Natural killer cell (primary cell): Measurements from ENCODE around the gene MARK4. TPM values are rescaled to one million over a fixed set of nuclear protein-coding genes. Genes with fewer than 3 reads are reported as not detected.

Experiments
- ATAC-seq, 3 donors: fragments of 150-1000 bp in 2 of 3; fragments of 200-7000 bp in 1 of 3; cut with Tn5 transposase; 1 replicate in 1 of 3; 2 replicates in 2 of 3; pipeline ENCODE4 v1.10.0; 2021; ENCODE audit warnings: mild to moderate bottlenecking in 2 of 3, moderate library complexity in 2 of 3
- DNase-seq, 2 donors: peaks; one replicate each; pipeline versions ENCODE4 v3.0.0 to v3.0.0-alpha.2; 2013 to 2021; ENCODE audit warnings: mixed read lengths in 1 of 2
- H3K27ac ChIP-seq: one replicate; pipeline ENCODE4 v1.5.1; 2013; ENCODE audit warnings: mild to moderate bottlenecking, low read length
- H3K27me3 ChIP-seq: one replicate; pipeline ENCODE4 v1.6.1; 2013; ENCODE audit warnings: low read length; ENCODE audit not compliant: control insufficient read depth, insufficient read depth
- H3K36me3 ChIP-seq: one replicate; pipeline ENCODE4 v1.6.1; 2013; ENCODE audit warnings: low read length; ENCODE audit not compliant: control insufficient read depth, insufficient read depth
- H3K4me1 ChIP-seq: one replicate; pipeline ENCODE4 v1.6.1; 2013; ENCODE audit warnings: low read length; ENCODE audit not compliant: control insufficient read depth, insufficient read depth
- H3K4me3 ChIP-seq: one replicate; pipeline ENCODE4 v1.5.1; 2013; ENCODE audit warnings: low read length
- H3K9me3 ChIP-seq: one replicate; pipeline ENCODE4 v1.6.1; 2013; ENCODE audit warnings: low read length; ENCODE audit not compliant: control insufficient read depth, insufficient read depth
- H3K27ac Mint-ChIP-seq, 2 donors: one replicate each; pipeline ENCODE4 v1.8.0; 2022; ENCODE audit warnings: mild to moderate bottlenecking in 2 of 2, mixed read lengths in 2 of 2, moderate library complexity in 1 of 2
- H3K27me3 Mint-ChIP-seq, 2 donors: one replicate each; pipeline ENCODE4 v1.8.0; 2022; ENCODE audit warnings: low read depth in 2 of 2, mixed read lengths in 2 of 2
- H3K36me3 Mint-ChIP-seq: one replicate; pipeline ENCODE4 v1.8.0; 2022; ENCODE audit warnings: mixed read lengths
- H3K4me1 Mint-ChIP-seq, 2 donors: one replicate each; pipeline ENCODE4 v1.8.0; 2022; ENCODE audit warnings: mixed read lengths in 2 of 2
- H3K4me3 Mint-ChIP-seq: one replicate; pipeline ENCODE4 v1.8.0; 2022; ENCODE audit warnings: mild to moderate bottlenecking, moderate library complexity, mixed read lengths
- H3K9me3 Mint-ChIP-seq, 2 donors: one replicate each; pipeline ENCODE4 v1.8.0; 2022; ENCODE audit warnings: mixed read lengths in 2 of 2
- whole genome bisulfite sequencing: methylation state at CpG from one replicate; pipeline ENCODE4 v1.1.7; 2013; ENCODE audit warnings: missing lambda C conversion rate; ENCODE audit not compliant: insufficient coverage; 5-methylcytosine and 5-hydroxymethylcytosine counted together
- intact Hi-C: fragments of 100-400 bp; cut with micrococcal nuclease; formaldehyde crosslinking; loops from one replicate; pipeline ENCODE4 v1.14.2; 2022
- total RNA-seq, 4 donors: library from RNA; stranded (reverse); fragments of 120-200 nt in 1 of 4; gene quantifications; one replicate each; pipeline versions ENCODE4 v1.2.3 to v1.2.4, GENCODE V29; 2013 to 2022
- TF ChIP-seq, protein P1 (sequence below): fragments of 200-600 bp; IDR thresholded peaks from one replicate; pipeline ENCODE4 v1.8.0; 2022; ENCODE audit warnings: antibody characterized with exemption

Gene MARK4
- total RNA-seq, 3 donors from 2014 or later (not counting 1 experiment from before 2014, with no cell fraction given) = 50.4 to 53.6 (median 51.4) TPM

DNA sequence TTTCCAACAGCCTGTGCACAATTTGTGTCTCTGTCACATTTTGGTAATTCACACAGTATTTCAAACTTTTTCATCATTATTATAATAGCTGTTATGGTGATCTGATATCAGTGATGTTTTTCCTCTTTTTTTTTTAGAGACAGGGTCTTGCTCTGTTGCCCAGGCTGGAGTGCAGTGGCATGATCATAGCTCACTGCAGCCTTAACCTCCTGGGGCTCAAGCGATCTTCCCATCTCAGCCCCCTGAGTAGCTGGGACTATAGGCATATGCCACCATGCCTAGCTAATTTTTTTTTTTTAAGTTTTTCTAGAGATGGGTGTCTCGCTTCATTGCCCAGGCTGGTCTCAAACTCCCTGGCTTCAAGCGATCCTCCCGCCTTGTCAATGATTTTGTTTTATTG is 5.8 kb downstream of the MARK4 start:
- intact Hi-C loops = no loop called here
- H3K36me3 Mint-ChIP-seq = no peaks in the 10 kb centered on the region
- WGBS = 100% methylated on average over 1 of the region's 4 CpGs

DNA sequence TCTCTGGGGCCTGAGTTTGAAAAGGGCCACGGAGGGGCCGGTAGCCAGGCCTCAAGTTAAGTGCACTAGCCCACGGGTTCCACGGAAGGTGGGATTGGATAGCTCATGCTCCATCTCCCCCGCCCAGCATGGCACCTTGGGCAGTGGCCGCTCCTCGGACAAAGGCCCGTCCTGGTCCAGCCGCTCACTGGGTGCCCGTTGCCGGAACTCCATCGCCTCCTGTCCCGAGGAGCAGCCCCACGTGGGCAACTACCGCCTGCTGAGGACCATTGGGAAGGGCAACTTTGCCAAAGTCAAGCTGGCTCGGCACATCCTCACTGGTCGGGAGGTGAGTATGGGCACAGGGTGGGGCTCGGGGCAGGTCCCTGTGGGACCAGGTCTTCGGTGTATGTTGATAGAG is 7.8 kb downstream of the MARK4 start:
- ATAC-seq (no peak), DNase-seq (no peak)
- Histone ChIP-seq H3K9me3 (no peaks in the 10 kb centered on the region), H3K27ac (no peak overlapping the region), H3K36me3 (no peaks in the 10 kb centered on the region), H3K4me3 (no peak overlapping the region), H3K27me3 (no peaks in the 10 kb centered on the region), H3K4me1 (peaks cover 10% of the 10 kb centered on the region)
- Mint-ChIP-seq H3K27me3 (no peaks in the 10 kb centered on the region), H3K9me3 (no peaks in the 10 kb centered on the region), H3K36me3 (no peaks in the 10 kb centered on the region), H3K4me3 (no peak overlapping the region), H3K27ac (no peak overlapping the region), H3K4me1 (peaks cover 14 to 25% of the 10 kb centered on the region in 2 donors)
- 98% methylated on average over 19 of the region's 19 CpGs for WGBS
- intact Hi-C loops = no loop called here
- TF ChIP-seq, protein P1, sequence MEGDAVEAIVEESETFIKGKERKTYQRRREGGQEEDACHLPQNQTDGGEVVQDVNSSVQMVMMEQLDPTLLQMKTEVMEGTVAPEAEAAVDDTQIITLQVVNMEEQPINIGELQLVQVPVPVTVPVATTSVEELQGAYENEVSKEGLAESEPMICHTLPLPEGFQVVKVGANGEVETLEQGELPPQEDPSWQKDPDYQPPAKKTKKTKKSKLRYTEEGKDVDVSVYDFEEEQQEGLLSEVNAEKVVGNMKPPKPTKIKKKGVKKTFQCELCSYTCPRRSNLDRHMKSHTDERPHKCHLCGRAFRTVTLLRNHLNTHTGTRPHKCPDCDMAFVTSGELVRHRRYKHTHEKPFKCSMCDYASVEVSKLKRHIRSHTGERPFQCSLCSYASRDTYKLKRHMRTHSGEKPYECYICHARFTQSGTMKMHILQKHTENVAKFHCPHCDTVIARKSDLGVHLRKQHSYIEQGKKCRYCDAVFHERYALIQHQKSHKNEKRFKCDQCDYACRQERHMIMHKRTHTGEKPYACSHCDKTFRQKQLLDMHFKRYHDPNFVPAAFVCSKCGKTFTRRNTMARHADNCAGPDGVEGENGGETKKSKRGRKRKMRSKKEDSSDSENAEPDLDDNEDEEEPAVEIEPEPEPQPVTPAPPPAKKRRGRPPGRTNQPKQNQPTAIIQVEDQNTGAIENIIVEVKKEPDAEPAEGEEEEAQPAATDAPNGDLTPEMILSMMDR = no peak

More for the DNA sequence above, 5.8 kb downstream of the MARK4 start:
- ATAC-seq (no peak), DNase-seq (no peak)
- H3K4me3 ChIP-seq = no peak overlapping the region
- Mint-ChIP-seq H3K4me1 (peaks cover 33 to 45% of the 10 kb centered on the region in 2 donors), H3K9me3 (no peaks in the 10 kb centered on the region), H3K27ac (peak overlapping the region; percentile 46 to 65), H3K27me3 (no peaks in the 10 kb centered on the region), H3K4me3 (no peak overlapping the region)
- TF ChIP-seq, protein P1 = no peak
- no peaks in the 10 kb centered on the region for H3K27me3 ChIP-seq
- no peaks in the 10 kb centered on the region for H3K36me3 ChIP-seq
- H3K27ac ChIP-seq = no peak overlapping the region
- no peaks in the 10 kb centered on the region for H3K9me3 ChIP-seq
- H3K4me1 ChIP-seq = peaks cover 31% of the 10 kb centered on the region

GRCh38 chr19:45262570-45262969 is 11.5 kb downstream of the MARK4 start:
- ATAC-seq (no peak), DNase-seq (no peak)
- Histone ChIP-seq H3K9me3 (no peaks in the 10 kb centered on the region), H3K4me3 (no peak overlapping the region), H3K4me1 (peaks cover 5% of the 10 kb centered on the region), H3K27ac (no peak overlapping the region), H3K27me3 (no peaks in the 10 kb centered on the region), H3K36me3 (no peaks in the 10 kb centered on the region)
- WGBS = 96% methylated on average over 6 of the region's 6 CpGs
- Mint-ChIP-seq H3K9me3 (no peaks in the 10 kb centered on the region), H3K36me3 (no peaks in the 10 kb centered on the region), H3K27me3 (no peaks in the 10 kb centered on the region), H3K27ac (no peak overlapping the region), H3K4me3 (no peak overlapping the region), H3K4me1 (peaks cover 0 to 6% of the 10 kb centered on the region in 2 donors)
- TF ChIP-seq, protein P1 = no peak
- intact Hi-C loops = no loop called here

DNA sequence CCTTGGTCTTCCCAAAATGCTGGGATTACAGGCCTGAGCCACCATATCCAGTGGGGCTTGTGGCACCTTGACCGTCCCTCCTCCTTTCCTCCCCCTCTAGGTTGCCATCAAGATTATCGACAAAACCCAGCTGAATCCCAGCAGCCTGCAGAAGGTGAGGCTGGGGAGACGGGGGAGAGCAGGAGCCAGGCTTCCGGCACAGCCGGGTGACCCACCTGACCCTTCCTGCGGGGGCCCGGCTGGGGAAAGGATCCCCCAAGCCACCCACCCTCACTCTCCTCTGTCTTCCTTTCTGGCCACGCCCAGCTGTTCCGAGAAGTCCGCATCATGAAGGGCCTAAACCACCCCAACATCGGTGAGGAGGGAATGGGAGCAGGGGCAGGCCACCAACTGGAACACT is 11.9 kb downstream of the MARK4 start:
- Mint-ChIP-seq H3K9me3 (no peaks in the 10 kb centered on the region), H3K4me3 (no peak overlapping the region), H3K27ac (no peak overlapping the region), H3K4me1 (peaks cover 0 to 6% of the 10 kb centered on the region in 2 donors), H3K27me3 (no peaks in the 10 kb centered on the region), H3K36me3 (no peaks in the 10 kb centered on the region)
- Histone ChIP-seq H3K27ac (no peak overlapping the region), H3K9me3 (no peaks in the 10 kb centered on the region), H3K4me3 (no peak overlapping the region), H3K4me1 (peaks cover 5% of the 10 kb centered on the region), H3K36me3 (no peaks in the 10 kb centered on the region), H3K27me3 (no peaks in the 10 kb centered on the region)
- whole genome bisulfite sequencing = 98% methylated on average over 11 of the region's 11 CpGs
- ATAC-seq (no peak), DNase-seq (no peak)
- intact Hi-C loops = no loop called here
- TF ChIP-seq, protein P1 = no peak
